ENCODE results near the gene YTHDF2. TPM values are rescaled to one million over a fixed set of nuclear protein-coding genes. Genes with fewer than 3 reads are reported as not detected.
A peak's percentile ranks its signal among the peaks of the same experiment; 100 is the strongest.
"Not testable (repeated sequence)": the region's sequence is repeated elsewhere in the genome, so short reads cannot be mapped to it uniquely, and the experiment has no call there.

The YTHDF2 gene
- total RNA-seq, 1 experiment from 2014 or later: 51.5 TPM

- intact Hi-C loops (cut with micrococcal nuclease; ENCODE audit: unreplicated experiment): no loop called here
- Mint-ChIP-seq H3K9me3 (ENCODE audit: unreplicated experiment) (no peaks in the 10 kb centered on the region), H3K27me3 (ENCODE audit: insufficient read depth, unreplicated experiment) (no peaks in the 10 kb centered on the region), H3K27ac (ENCODE audit: unreplicated experiment) (no peak overlapping the region), H3K4me1 (ENCODE audit: low read depth, unreplicated experiment) (no peaks in the 10 kb centered on the region), H3K36me3 (ENCODE audit: insufficient read depth, unreplicated experiment) (no peaks in the 10 kb centered on the region), H3K4me3 (ENCODE audit: unreplicated experiment) (no peak overlapping the region)
- no peak for DNase-seq
- no peaks in the 10 kb centered on the region for H3K9me3 ChIP-seq
- ChIA-PET POLR2A (no interaction called here), CTCF (interaction anchor here (0.6 to 0.7 kb wide), 2 partner anchors 17 to 208 kb away, joined by 3 read pairs; partner anchors contain the start of gene YTHDF2)
- no peaks in the 10 kb centered on the region for H3K4me1 ChIP-seq
- H3K4me3 ChIP-seq (ENCODE audit: low read depth, low read length): no peak overlapping the region
- no peaks in the 10 kb centered on the region for H3K27me3 ChIP-seq (replicated peaks; ENCODE audit: control insufficient read depth, insufficient read depth, low read length)
- H3K36me3 ChIP-seq (ENCODE audit: control insufficient read depth, insufficient read depth, low read length): no peaks in the 10 kb centered on the region
- no TSS peak for BruUV-seq (replicated peaks)
- no peak for TF ChIP-seq CTCF (IDR thresholded peaks at IDR 0.05; ENCODE audit: insufficient read depth in 1 of 2, low read depth in 1 of 2, low read length in 1 of 2, severe bottlenecking in 1 of 2, unreplicated experiment in 1 of 2)
Measured at GRCh38 chr1:28719332-28719619, 17.5 kb upstream of the YTHDF2 start.

- POLR2A ChIA-PET: interaction anchor here (0.7 kb wide), 1 partner anchor 132 kb away, joined by 3 read pairs; no protein-coding TSS in a partner anchor
- H3K9me3 Mint-ChIP-seq (ENCODE audit: unreplicated experiment): no peaks in the 10 kb centered on the region
- no peaks in the 10 kb centered on the region for H3K27me3 Mint-ChIP-seq (ENCODE audit: insufficient read depth, unreplicated experiment)
- no TSS peak for BruUV-seq (replicated peaks)
- CTCF ChIA-PET: no interaction called here
- peak overlapping the region; percentile 70 for H3K27ac Mint-ChIP-seq (ENCODE audit: unreplicated experiment)
- no peaks in the 10 kb centered on the region for H3K9me3 ChIP-seq
- no peak overlapping the region for H3K4me3 ChIP-seq (ENCODE audit: low read depth, low read length)
- DNase-seq: no peak
- no peak overlapping the region for H3K4me3 Mint-ChIP-seq (ENCODE audit: unreplicated experiment)
- H3K36me3 Mint-ChIP-seq (ENCODE audit: insufficient read depth, unreplicated experiment): no peaks in the 10 kb centered on the region
- TF ChIP-seq CTCF (IDR thresholded peaks at IDR 0.05; ENCODE audit: insufficient read depth in 1 of 2, low read depth in 1 of 2, low read length in 1 of 2, severe bottlenecking in 1 of 2, unreplicated experiment in 1 of 2): no peak
- H3K4me1 Mint-ChIP-seq (ENCODE audit: low read depth, unreplicated experiment): no peaks in the 10 kb centered on the region
- no peaks in the 10 kb centered on the region for H3K4me1 ChIP-seq
- intact Hi-C loops (cut with micrococcal nuclease; ENCODE audit: unreplicated experiment): no loop called here
- H3K27me3 ChIP-seq (replicated peaks; ENCODE audit: control insufficient read depth, insufficient read depth, low read length): no peaks in the 10 kb centered on the region
- no peaks in the 10 kb centered on the region for H3K36me3 ChIP-seq (ENCODE audit: control insufficient read depth, insufficient read depth, low read length)
Measured at GRCh38 chr1:28720376-28720775, 16.4 kb upstream of the YTHDF2 start.

- BruUV-seq (replicated peaks); H3K4me3 ChIP-seq (ENCODE audit: low read depth, low read length); H3K9me3 ChIP-seq; H3K4me1 Mint-ChIP-seq (ENCODE audit: low read depth, unreplicated experiment); H3K4me3 Mint-ChIP-seq (ENCODE audit: unreplicated experiment); POLR2A ChIA-PET; CTCF ChIA-PET; H3K27me3 ChIP-seq (replicated peaks; ENCODE audit: control insufficient read depth, insufficient read depth, low read length); H3K36me3 ChIP-seq (ENCODE audit: control insufficient read depth, insufficient read depth, low read length); H3K9me3 Mint-ChIP-seq (ENCODE audit: unreplicated experiment); H3K27ac Mint-ChIP-seq (ENCODE audit: unreplicated experiment); intact Hi-C loops (cut with micrococcal nuclease; ENCODE audit: unreplicated experiment); H3K27me3 Mint-ChIP-seq (ENCODE audit: insufficient read depth, unreplicated experiment); DNase-seq; H3K36me3 Mint-ChIP-seq (ENCODE audit: insufficient read depth, unreplicated experiment); H3K4me1 ChIP-seq: not testable (repeated sequence)
Measured at GRCh38 chr1:28721927-28722326, 14.8 kb upstream of the YTHDF2 start.

- DNase-seq; H3K9me3 Mint-ChIP-seq (ENCODE audit: unreplicated experiment); H3K4me3 ChIP-seq (ENCODE audit: low read depth, low read length); H3K36me3 Mint-ChIP-seq (ENCODE audit: insufficient read depth, unreplicated experiment); H3K36me3 ChIP-seq (ENCODE audit: control insufficient read depth, insufficient read depth, low read length); BruUV-seq (replicated peaks); H3K27ac Mint-ChIP-seq (ENCODE audit: unreplicated experiment); H3K4me3 Mint-ChIP-seq (ENCODE audit: unreplicated experiment); H3K4me1 ChIP-seq; intact Hi-C loops (cut with micrococcal nuclease; ENCODE audit: unreplicated experiment); H3K27me3 ChIP-seq (replicated peaks; ENCODE audit: control insufficient read depth, insufficient read depth, low read length); H3K4me1 Mint-ChIP-seq (ENCODE audit: low read depth, unreplicated experiment); H3K9me3 ChIP-seq; H3K27me3 Mint-ChIP-seq (ENCODE audit: insufficient read depth, unreplicated experiment): not testable (repeated sequence)
- CTCF ChIA-PET: interaction anchor here (0.7 kb wide), 1 partner anchor 85 kb away, joined by 10 read pairs; no protein-coding TSS in a partner anchor
- POLR2A ChIA-PET: interaction anchor here (0.6 kb wide), 1 partner anchor 81 kb away, joined by 4 read pairs; no protein-coding TSS in a partner anchor
Measured at GRCh38 chr1:28725365-28725764, 11.4 kb upstream of the YTHDF2 start.
